SH-SY5Y (cell line): ENCODE measurements around the gene AIRE.

ENCODE experiments used
- GATA2 ChIP-seq: IDR thresholded peaks from 2 replicates; pipeline ENCODE4 v1.6.1; 2011; ENCODE audit warnings: mild to moderate bottlenecking, low read depth, low read length
- GATA3 ChIP-seq: IDR thresholded peaks from 2 replicates; pipeline ENCODE4 v1.6.1; 2011; ENCODE audit warnings: low read depth, mild to moderate bottlenecking, low read length, moderate library complexity

GRCh38 chr21:44326272-44326647, 40.6 kb downstream of the AIRE start:
- TF ChIP-seq GATA2: no peak
- TF ChIP-seq GATA3: no peak
